ENCODE data around the gene USP4.

- TF ChIP-seq EZH2 (IDR thresholded peaks at IDR 0.05; ENCODE audit: insufficient read depth, low read length) = no peak
- TF ChIP-seq, protein P1, sequence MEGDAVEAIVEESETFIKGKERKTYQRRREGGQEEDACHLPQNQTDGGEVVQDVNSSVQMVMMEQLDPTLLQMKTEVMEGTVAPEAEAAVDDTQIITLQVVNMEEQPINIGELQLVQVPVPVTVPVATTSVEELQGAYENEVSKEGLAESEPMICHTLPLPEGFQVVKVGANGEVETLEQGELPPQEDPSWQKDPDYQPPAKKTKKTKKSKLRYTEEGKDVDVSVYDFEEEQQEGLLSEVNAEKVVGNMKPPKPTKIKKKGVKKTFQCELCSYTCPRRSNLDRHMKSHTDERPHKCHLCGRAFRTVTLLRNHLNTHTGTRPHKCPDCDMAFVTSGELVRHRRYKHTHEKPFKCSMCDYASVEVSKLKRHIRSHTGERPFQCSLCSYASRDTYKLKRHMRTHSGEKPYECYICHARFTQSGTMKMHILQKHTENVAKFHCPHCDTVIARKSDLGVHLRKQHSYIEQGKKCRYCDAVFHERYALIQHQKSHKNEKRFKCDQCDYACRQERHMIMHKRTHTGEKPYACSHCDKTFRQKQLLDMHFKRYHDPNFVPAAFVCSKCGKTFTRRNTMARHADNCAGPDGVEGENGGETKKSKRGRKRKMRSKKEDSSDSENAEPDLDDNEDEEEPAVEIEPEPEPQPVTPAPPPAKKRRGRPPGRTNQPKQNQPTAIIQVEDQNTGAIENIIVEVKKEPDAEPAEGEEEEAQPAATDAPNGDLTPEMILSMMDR (IDR thresholded peaks at IDR 0.05; ENCODE audit: insufficient read depth, low read depth, low read length) = no peak
These were observed 15.1 kb downstream of the USP4 start for GRCh38 chr3:49324768-49325167.

Measured in astrocyte (in vitro differentiated cells and primary cell).